ENCODE data around the gene SGK2.

The SGK2 gene

GRCh38 chr20:43520074-43520630, 38.7 kb upstream of the SGK2 start:
- TF ChIP-seq CTCF (IDR thresholded peaks at IDR 0.05; ENCODE audit: extremely low read depth, missing control alignments): no peak

GRCh38 chr20:43525021-43525420, 33.8 kb upstream of the SGK2 start:
- no peak for DNase-seq (ENCODE audit: low spot score)
- TF ChIP-seq CTCF (IDR thresholded peaks at IDR 0.05; ENCODE audit: extremely low read depth, missing control alignments): no peak

More at GRCh38 chr20:43520074-43520630, 38.7 kb upstream of the SGK2 start:
- DNase-seq (ENCODE audit: low spot score): no peak

- no peak for DNase-seq (ENCODE audit: low spot score)
- no peak for TF ChIP-seq CTCF (IDR thresholded peaks at IDR 0.05; ENCODE audit: extremely low read depth, missing control alignments)
Measured at GRCh38 chr20:43528258-43528875, 30.5 kb upstream of the SGK2 start.

- TF ChIP-seq CTCF (IDR thresholded peaks at IDR 0.05; ENCODE audit: extremely low read depth, missing control alignments): no peak
- DNase-seq (ENCODE audit: low spot score): no peak
Measured at GRCh38 chr20:43529051-43529450, 29.8 kb upstream of the SGK2 start.

- TF ChIP-seq CTCF (IDR thresholded peaks at IDR 0.05; ENCODE audit: extremely low read depth, missing control alignments): no peak
- DNase-seq (ENCODE audit: low spot score): no peak
Measured at GRCh38 chr20:43529457-43530153, 29.2 kb upstream of the SGK2 start.

- no peak for TF ChIP-seq CTCF (IDR thresholded peaks at IDR 0.05; ENCODE audit: extremely low read depth, missing control alignments)
- no peak for DNase-seq (ENCODE audit: low spot score)
Measured at GRCh38 chr20:43530321-43531090, 28.3 kb upstream of the SGK2 start.

GRCh38 chr20:43531091-43531443, 27.8 kb upstream of the SGK2 start:
- no peak for DNase-seq (ENCODE audit: low spot score)
- TF ChIP-seq CTCF (IDR thresholded peaks at IDR 0.05; ENCODE audit: extremely low read depth, missing control alignments): no peak

Data from GM20000 (cell line).